Lung (tissue), 12 donors: Measurements from ENCODE around the gene PSENEN. TPM values are rescaled to one million over a fixed set of nuclear protein-coding genes. Genes with fewer than 3 reads are reported as not detected.

Source experiments
- ATAC-seq: fragments of 200-7000 bp; cut with Tn5 transposase; one replicate; pipeline ENCODE4 v1.9.1; 2020; ENCODE audit warnings: moderate number of reproducible peaks; ENCODE audit not compliant: insufficient read depth, low FRiP score
- DNase-seq, 3 donors: peaks; one replicate each; pipeline ENCODE4 v3.0.0-alpha.2; 2013 to 2017
- H3K27ac ChIP-seq, 2 donors: one replicate each; pipeline ENCODE4 v1.5.1; 2013; ENCODE audit warnings: mild to moderate bottlenecking in 2 of 2, moderate library complexity in 2 of 2, control low read depth in 1 of 2, inconsistent platforms in 1 of 2, low read depth in 1 of 2, low read length in 1 of 2
- H3K27me3 ChIP-seq, 3 donors: one replicate each; pipeline ENCODE4 v1.5.1; 2013; ENCODE audit warnings: low read length in 2 of 3; ENCODE audit not compliant: control insufficient read depth in 3 of 3, insufficient read depth in 3 of 3
- H3K36me3 ChIP-seq, 4 donors: one replicate each; pipeline ENCODE4 v1.5.1; 2013; ENCODE audit warnings: low read length in 4 of 4, mild to moderate bottlenecking in 1 of 4, moderate library complexity in 1 of 4; ENCODE audit not compliant: control insufficient read depth in 4 of 4, insufficient read depth in 4 of 4
- H3K4me1 ChIP-seq, 5 donors: one replicate each; pipeline ENCODE4 v1.5.1; 2013; ENCODE audit warnings: low read length in 5 of 5, mild to moderate bottlenecking in 2 of 5, moderate library complexity in 1 of 5; ENCODE audit not compliant: control insufficient read depth in 5 of 5, insufficient read depth in 5 of 5
- H3K4me3 ChIP-seq: one replicate; pipeline ENCODE4 v1.5.1; 2013; ENCODE audit warnings: mild to moderate bottlenecking, control low read depth, moderate library complexity
- H3K9ac ChIP-seq, 2 donors: one replicate each; pipeline ENCODE4 v1.5.1; 2013; ENCODE audit warnings: low read length in 2 of 2, control low read depth in 1 of 2; ENCODE audit not compliant: insufficient read depth in 1 of 2
- H3K9me3 ChIP-seq, 4 donors: one replicate each; pipeline ENCODE4 v1.5.1; 2013; ENCODE audit warnings: low read length in 3 of 4, mild to moderate bottlenecking in 1 of 4, moderate library complexity in 1 of 4; ENCODE audit not compliant: control insufficient read depth in 4 of 4, insufficient read depth in 3 of 4
- CTCF ChIP-seq: IDR thresholded peaks from 2 replicates; pipeline ENCODE4 v1.5.1; 2012; ENCODE audit warnings: mild to moderate bottlenecking; ENCODE audit errors: control extremely low read depth, extremely low read depth
- WGBS, 2 donors: extraction: QIAGEN DNeasy Blood & Tissue Kit; methylation state at CpG; one replicate each; pipeline ENCODE4 v1.1.7; 2013; 5-methylcytosine and 5-hydroxymethylcytosine counted together
- polyA plus RNA-seq, 2 donors: library from polyadenylated mRNA; stranded (reverse); fragments of 200-250 nt; gene quantifications; one replicate each; pipeline ENCODE4 v1.2.1, GENCODE V29; 2013
- total RNA-seq, 2 donors: library from RNA; depleted of rRNA in 1 of 2; stranded (reverse); fragments of >200 nt in 1 of 2; gene quantifications; one replicate each; pipeline ENCODE4 v1.2.1, GENCODE V29; 2014 to 2021
- donor health status: control.
- donor health status: control.
- donor health status: Bipolar disorder and iron deficiency.
- donor health status: healthy.
- donor health status: DM: yes; HTN: yes; CAD: no.

The PSENEN gene
- total and polyA plus RNA-seq, 4 donors, result 36.8 to 196 (median 107) TPM

- Histone ChIP-seq H3K36me3 (no peaks in the 10 kb centered on the region), H3K9ac (no peak overlapping the region), H3K27ac (no peak overlapping the region), H3K27me3 (peaks cover 0 to 5% (median 3%) of the 10 kb centered on the region in 3 donors), H3K9me3 (no peaks in the 10 kb centered on the region), H3K4me1 (no peaks in the 10 kb centered on the region), H3K4me3 (no peak overlapping the region)
- WGBS, 2 donors, result 86 to 92% methylated on average over 9 of the region's 9 CpGs
- no peak for ATAC-seq
- DNase-seq, result no peak
- no peak for TF ChIP-seq CTCF
Measured at GRCh38 chr19:35791814-35792279, 46.4 kb downstream of the PSENEN start.

- no peaks in the 10 kb centered on the region for H3K36me3 ChIP-seq
- H3K4me1 ChIP-seq, result no peaks in the 10 kb centered on the region
- no peak overlapping the region for H3K9ac ChIP-seq
- H3K9me3 ChIP-seq, result no peaks in the 10 kb centered on the region
- no peak for TF ChIP-seq CTCF
- H3K27ac ChIP-seq, result no peak overlapping the region
- H3K4me3 ChIP-seq, result no peak overlapping the region
- no peak for ATAC-seq
- 86 to 88% methylated on average over 15 of the region's 15 CpGs for WGBS, 2 donors
- peaks cover 0 to 10% (median 3%) of the 10 kb centered on the region in 3 donors for H3K27me3 ChIP-seq
- DNase-seq, result no peak
Measured at GRCh38 chr19:35792312-35792711, 46.9 kb downstream of the PSENEN start.

GRCh38 chr19:35792888-35793287 lies 47.4 kb downstream of the PSENEN start:
- no peaks in the 10 kb centered on the region for H3K36me3 ChIP-seq
- H3K9me3 ChIP-seq, result no peaks in the 10 kb centered on the region
- no peak for ATAC-seq
- peaks cover 0 to 3% (median 0%) of the 10 kb centered on the region in 5 donors for H3K4me1 ChIP-seq
- DNase-seq, result no peak
- no peak overlapping the region for H3K4me3 ChIP-seq
- WGBS, 2 donors, result 78 to 83% methylated on average over 8 of the region's 8 CpGs
- no peak for TF ChIP-seq CTCF
- H3K27ac ChIP-seq, result no peak overlapping the region
- H3K9ac ChIP-seq, result no peak overlapping the region
- H3K27me3 ChIP-seq, result peaks cover 0 to 11% (median 4%) of the 10 kb centered on the region in 3 donors
